Spleen (tissue), 11 donors: ENCODE results near the gene TYW3. TPM values are rescaled to one million over a fixed set of nuclear protein-coding genes. Genes with fewer than 3 reads are reported as not detected.

Source experiments
- DNase-seq: peaks from one replicate; pipeline ENCODE4 v3.0.0-alpha.2; 2020
- H3K27ac ChIP-seq, 8 donors: fragments of 200-600 bp; sonication (generic) in 7 of 8; 1 replicate in 4 of 8; 2 replicates in 4 of 8; pipeline versions ENCODE4 v1.5.0 to v1.8.0; 2016 to 2021; ENCODE audit warnings: inconsistent platforms in 4 of 8, mild to moderate bottlenecking in 4 of 8, moderate library complexity in 1 of 8
- H3K27me3 ChIP-seq, 7 donors: fragments of 200-600 bp; sonication (generic) in 6 of 7; replicated peaks in 1 of 7; 1 replicate in 4 of 7; 2 replicates in 3 of 7; pipeline versions ENCODE4 v1.5.0 to v1.8.0; 2016 to 2021; ENCODE audit warnings: inconsistent platforms in 3 of 7, mild to moderate bottlenecking in 1 of 7
- H3K36me3 ChIP-seq, 6 donors: fragments of 200-600 bp; sonication (generic) in 5 of 6; 1 replicate in 4 of 6; 2 replicates in 2 of 6; pipeline versions ENCODE4 v1.5.0 to v1.8.0; 2016 to 2021; ENCODE audit warnings: inconsistent platforms in 2 of 6
- H3K4me1 ChIP-seq, 6 donors: fragments of 200-600 bp; sonication (generic) in 5 of 6; 1 replicate in 3 of 6; 2 replicates in 3 of 6; pipeline versions ENCODE4 v1.5.0 to v1.8.0; 2016 to 2021; ENCODE audit warnings: inconsistent platforms in 3 of 6
- H3K4me3 ChIP-seq, 8 donors: fragments of 200-600 bp; sonication (generic) in 7 of 8; 1 replicate in 4 of 8; 2 replicates in 4 of 8; pipeline versions ENCODE4 v1.5.0 to v1.8.0; 2016 to 2021; ENCODE audit warnings: inconsistent platforms in 4 of 8, mild to moderate bottlenecking in 4 of 8, moderate library complexity in 2 of 8
- H3K9me3 ChIP-seq, 8 donors: fragments of 200-600 bp; sonication (generic) in 7 of 8; 1 replicate in 4 of 8; 2 replicates in 4 of 8; pipeline versions ENCODE4 v1.5.0 to v1.8.0; 2016 to 2021; ENCODE audit warnings: inconsistent platforms in 4 of 8
- POLR2A ChIP-seq, 3 donors: fragments of 450-650 bp; IDR thresholded peaks; one replicate each; pipeline ENCODE4 v1.5.1; 2017; ENCODE audit warnings: antibody characterized with exemption in 3 of 3, mild to moderate bottlenecking in 1 of 3
- POLR2AphosphoS5 ChIP-seq, 3 donors: sonication (generic); formaldehyde crosslinking; IDR thresholded peaks; one replicate each; pipeline ENCODE4 v1.5.1; 2017; ENCODE audit warnings: antibody characterized with exemption in 3 of 3
- WGBS, 5 donors: extraction: QIAGEN DNeasy Blood & Tissue Kit in 3 of 5; methylation state at CpG; one replicate each; pipeline versions ENCODE4 v1.1.5 to v1.1.7; 2013 to 2018; 5-methylcytosine and 5-hydroxymethylcytosine counted together
- intact Hi-C: fragments of 100-400 bp; cut with DNase I; formaldehyde crosslinking; loops from one replicate; pipeline ENCODE4 v1.15.0; 2023; ENCODE audit warnings: low total_unique reads
- polyA plus RNA-seq, 3 donors: library from polyadenylated mRNA; stranded (reverse); fragments of 200-250 nt; gene quantifications; one replicate each; pipeline ENCODE4 v1.2.1, GENCODE V29; 2013
- total RNA-seq, 7 donors: library from RNA; depleted of rRNA in 3 of 7; stranded (reverse); fragments of >200 nt in 3 of 7; fragmentation: NEBNext Ultra II Directional in 4 of 7; extraction: Animal tissue kit (Norgen Biotek cat#: 25700) in 4 of 7; gene quantifications; one replicate each; pipeline versions ENCODE4 v1.1.0 to v1.2.1, GENCODE V29; 2016 to 2021
- TF ChIP-seq, protein P1 (sequence below), 11 experiments: fragments of 200-600 bp in 7 of 11; fragments of 450-650 bp in 4 of 11; sonication (generic) in 4 of 11; IDR thresholded peaks in 8 of 11; conservative IDR thresholded peaks in 3 of 11; 1 replicate in 7 of 11; 2 replicates in 4 of 11; pipeline versions ENCODE4 v1.4.0 to v1.8.0; 2016 to 2021; ENCODE audit warnings: antibody characterized with exemption in 11 of 11, inconsistent platforms in 4 of 11, mild to moderate bottlenecking in 1 of 11
- donor health status: healthy with polysubstance abuse.
- donor health status: DM: no; HTN: no; CAD: no; lungs with moderate emphysema.
- donor health status: DM: no; HTN: no; CAD: no.
- donor health status: Bipolar disorder and iron deficiency.
- donor health status: healthy.
- donor health status: DM: no; HTN: no; CAD: no.
- donor health status: DM: yes; HTN: yes; CAD: no.

Gene TYW3
- total and polyA plus RNA-seq, 10 donors = 11.5 to 19.2 (median 16.6) TPM

DNA sequence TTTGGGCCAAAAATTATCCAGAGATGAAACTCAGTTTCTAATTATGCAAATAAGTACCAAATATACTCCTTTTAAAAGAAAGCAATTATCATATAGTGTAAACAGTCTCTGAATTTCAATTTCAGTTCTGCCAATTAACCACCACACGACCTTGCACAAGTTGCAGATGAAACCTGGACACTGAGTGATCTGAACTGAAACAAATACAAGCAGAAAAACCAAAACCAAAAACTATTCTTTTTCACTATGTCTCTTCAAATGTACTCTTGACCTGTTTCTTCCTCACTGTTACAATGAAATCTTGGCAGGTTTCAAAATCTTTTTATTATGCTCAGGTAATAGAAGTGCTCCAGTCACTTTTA, 79.2 kb downstream of the TYW3 start:
- intact Hi-C loops = no loop called here
- Histone ChIP-seq H3K36me3 (no peaks in the 10 kb centered on the region), H3K27ac (peak overlapping the region in 2 of 8 donors; percentile 16 to 58), H3K27me3 (no peaks in the 10 kb centered on the region), H3K4me1 (no peaks in the 10 kb centered on the region), H3K9me3 (peaks cover 0 to 2% (median 0%) of the 10 kb centered on the region in 8 donors), H3K4me3 (no peak overlapping the region)
- WGBS, 5 donors = 38 to 60% (median 46%) methylated on average over 1 of the region's 1 CpG
- no peak for TF ChIP-seq POLR2A (IDR thresholded peaks at IDR 0.05)
- no peak for TF ChIP-seq POLR2AphosphoS5 (IDR thresholded peaks at IDR 0.05)
- TF ChIP-seq, protein P1, sequence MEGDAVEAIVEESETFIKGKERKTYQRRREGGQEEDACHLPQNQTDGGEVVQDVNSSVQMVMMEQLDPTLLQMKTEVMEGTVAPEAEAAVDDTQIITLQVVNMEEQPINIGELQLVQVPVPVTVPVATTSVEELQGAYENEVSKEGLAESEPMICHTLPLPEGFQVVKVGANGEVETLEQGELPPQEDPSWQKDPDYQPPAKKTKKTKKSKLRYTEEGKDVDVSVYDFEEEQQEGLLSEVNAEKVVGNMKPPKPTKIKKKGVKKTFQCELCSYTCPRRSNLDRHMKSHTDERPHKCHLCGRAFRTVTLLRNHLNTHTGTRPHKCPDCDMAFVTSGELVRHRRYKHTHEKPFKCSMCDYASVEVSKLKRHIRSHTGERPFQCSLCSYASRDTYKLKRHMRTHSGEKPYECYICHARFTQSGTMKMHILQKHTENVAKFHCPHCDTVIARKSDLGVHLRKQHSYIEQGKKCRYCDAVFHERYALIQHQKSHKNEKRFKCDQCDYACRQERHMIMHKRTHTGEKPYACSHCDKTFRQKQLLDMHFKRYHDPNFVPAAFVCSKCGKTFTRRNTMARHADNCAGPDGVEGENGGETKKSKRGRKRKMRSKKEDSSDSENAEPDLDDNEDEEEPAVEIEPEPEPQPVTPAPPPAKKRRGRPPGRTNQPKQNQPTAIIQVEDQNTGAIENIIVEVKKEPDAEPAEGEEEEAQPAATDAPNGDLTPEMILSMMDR (IDR thresholded peaks at IDR 0.05 in 8 of 11, conservative IDR thresholded peaks at IDR 0.05 in 3 of 11) = no peak
- no peak for DNase-seq

Other genes with a start within 250 kb of the TYW3 start
- gene LRRC53, start 220.5 kb upstream of the TYW3 start, total RNA-seq = not detected
- gene LRRC53, start 220.5 kb upstream of the TYW3 start, polyA plus RNA-seq = not detected
- under 1 TPM in 6 of 7 donors, not detected in 1; 0.23 to 0.65 (median 0.41) TPM for gene ERICH3, start 59.4 kb upstream of the TYW3 start, total RNA-seq
- gene ERICH3, start 59.4 kb upstream of the TYW3 start, polyA plus RNA-seq = under 1 TPM; 0.15 to 0.28 (median 0.19) TPM
- 10 to 100 TPM in 6 of 7 donors, 1 to 10 TPM in 1; 9.6 to 30.8 (median 20.8) TPM for gene CRYZ, start 102 bp upstream of the TYW3 start, total RNA-seq
- 10 to 100 TPM; 11.8 to 28.9 (median 18.7) TPM for gene CRYZ, start 102 bp upstream of the TYW3 start, polyA plus RNA-seq